K562 (cell line): Measurements from ENCODE around the gene EGR2. TPM values are rescaled to one million over a fixed set of nuclear protein-coding genes. Genes with fewer than 3 reads are reported as not detected.

Source experiments
- ADNP ChIP-seq: fragments of 200-800 bp; sonication (Bioruptor generic); IDR thresholded peaks from 2 replicates; pipeline ENCODE4 v1.6.1; 2016; ENCODE audit warnings: missing genetic modification characterization, missing compliant biosample characterization
- CCNT2 ChIP-seq: IDR thresholded peaks from 2 replicates; pipeline ENCODE4 v1.6.1; 2011; ENCODE audit warnings: borderline replicate concordance, low read depth, mild to moderate bottlenecking, moderate library complexity, mixed read lengths, low read length; ENCODE audit not compliant: insufficient read length; ENCODE audit errors: extremely low read depth
- FOS ChIP-seq: IDR thresholded peaks from 3 replicates; pipeline ENCODE4 v1.6.1; 2011; ENCODE audit not compliant: insufficient read length; ENCODE audit errors: extremely low read depth
- GTF2F1 ChIP-seq: IDR thresholded peaks from 2 replicates; pipeline ENCODE4 v1.6.1; 2011; ENCODE audit warnings: low read depth, low read length, improper control_type of control experiment
- HLTF ChIP-seq: fragments of 450-650 bp; IDR thresholded peaks from 2 replicates; pipeline ENCODE4 v1.6.1; 2016
- HOXB6 ChIP-seq: fragments of 250-450 bp; sonication (Bioruptor Pico); IDR thresholded peaks from 2 replicates; pipeline ENCODE4 v1.5.1; 2022; ENCODE audit warnings: mild to moderate bottlenecking, borderline replicate concordance
- JUN ChIP-seq, 2 experiments: sonication (generic) in 1 of 2; formaldehyde crosslinking in 1 of 2; IDR thresholded peaks; 2 replicates each; pipeline versions ENCODE4 v1.6.1 to v1.8.0; 2012 to 2022; ENCODE audit warnings: borderline replicate concordance in 2 of 2, mild to moderate bottlenecking in 2 of 2, improper control_type of control experiment in 1 of 2, low read depth in 1 of 2, low read length in 1 of 2, missing genetic modification reagents in 1 of 2
- NFYB ChIP-seq: IDR thresholded peaks from 2 replicates; pipeline ENCODE4 v1.6.1; 2011; ENCODE audit warnings: mild to moderate bottlenecking, moderate library complexity; ENCODE audit not compliant: insufficient read length; ENCODE audit errors: extremely low read depth
- PHB2 ChIP-seq: fragments of 450-650 bp; IDR thresholded peaks from 2 replicates; pipeline ENCODE4 v1.6.1; 2017; ENCODE audit warnings: low read depth
- POLR2G ChIP-seq: fragments of 200-400 bp; formaldehyde crosslinking; IDR thresholded peaks from 2 replicates; pipeline ENCODE4 v1.6.1; 2017; ENCODE audit warnings: low read depth, mild to moderate bottlenecking, antibody characterized with exemption, low read length, moderate library complexity
- RBM17 ChIP-seq: fragments of 200-400 bp; formaldehyde crosslinking; IDR thresholded peaks from 2 replicates; pipeline ENCODE4 v1.6.1; 2017; ENCODE audit warnings: low read depth, mild to moderate bottlenecking, low read length, borderline replicate concordance
- SIX5 ChIP-seq, 2 experiments: IDR thresholded peaks; 2 replicates each; pipeline ENCODE4 v1.6.1; 2011; ENCODE audit warnings: low read length in 2 of 2, borderline replicate concordance in 1 of 2, low read depth in 1 of 2, mild to moderate bottlenecking in 1 of 2, moderate library complexity in 1 of 2; ENCODE audit not compliant: insufficient read depth in 1 of 2
- STAT5B ChIP-seq: fragments of 250-450 bp; sonication (Bioruptor Pico); IDR thresholded peaks from 2 replicates; pipeline ENCODE4 v1.8.0; 2021; ENCODE audit warnings: mild to moderate bottlenecking, inconsistent platforms
- ZNF121 ChIP-seq: sonication (generic); formaldehyde crosslinking; conservative IDR thresholded peaks from 2 replicates; pipeline ENCODE4 v1.8.0; 2022; ENCODE audit warnings: missing genetic modification reagents
- ZNF408 ChIP-seq: fragments of 250-450 bp; sonication (Bioruptor Pico); IDR thresholded peaks from 2 replicates; pipeline ENCODE4 v1.4.0; 2020; ENCODE audit warnings: low read depth, mild to moderate bottlenecking, moderate library complexity
- ZNF766 ChIP-seq: fragments of 200-800 bp; sonication (Bioruptor generic); conservative IDR thresholded peaks from 2 replicates; pipeline ENCODE4 v1.6.1; 2016; ENCODE audit warnings: missing genetic modification characterization, missing compliant biosample characterization
- polyA plus RNA-seq, 8 experiments: library from polyadenylated mRNA; depleted of rRNA in 4 of 8; stranded (reverse) in 5 of 8; unstranded in 3 of 8; fragments of >200 nt; fragmentation: Nextera tagmentation in 2 of 8; fragmentation: Illumina TruSeq in 1 of 8; extraction: Ambion mirVana in 2 of 8; extraction: Trizol in 1 of 8; gene quantifications; 2 replicates each; pipeline versions ENCODE4 v1.2.1 to v1.2.3, GENCODE V29; 2011 to 2014; ENCODE audit warnings: inconsistent platforms in 1 of 8, missing spikeins in 1 of 8
- total RNA-seq, 7 experiments: library from RNA; depleted of rRNA in 6 of 7; stranded (reverse); fragments of >200 nt in 6 of 7; fragmentation: Illumina TruSeq in 2 of 7; extraction: Trizol in 2 of 7; gene quantifications; 2 replicates each; pipeline versions ENCODE4 v1.2.1 to v1.2.3, GENCODE V29; 2011 to 2021; ENCODE audit warnings: low replicate concordance in 1 of 7
- TF ChIP-seq, protein P1 (sequence below): fragments of 150-350 bp; conservative IDR thresholded peaks from 2 replicates; pipeline ENCODE4 v1.6.1; 2014; ENCODE audit warnings: low read length
- TF ChIP-seq, protein P2 (sequence below): sonication (generic); formaldehyde crosslinking; IDR thresholded peaks from 2 replicates; pipeline ENCODE4 v1.8.0; 2023; ENCODE audit warnings: mild to moderate bottlenecking, missing genetic modification reagents
- TF ChIP-seq, protein P3 (sequence below): fragments of 450-650 bp; IDR thresholded peaks from 2 replicates; pipeline ENCODE4 v1.6.1; 2018; ENCODE audit warnings: mild to moderate bottlenecking, low read depth; ENCODE audit not compliant: partially characterized antibody
- TF ChIP-seq, protein P4 (sequence below): fragments of 250-450 bp; sonication (Bioruptor Pico); IDR thresholded peaks from 2 replicates; pipeline ENCODE4 v1.4.0; 2020

The EGR2 gene
- total and polyA plus RNA-seq, 9 of the 15 experiments (the other 6 are each of a cell fraction or from before 2014, with no cell fraction given), result 0.08 to 0.18 (median 0.12) TPM; not detected in 4

DNA sequence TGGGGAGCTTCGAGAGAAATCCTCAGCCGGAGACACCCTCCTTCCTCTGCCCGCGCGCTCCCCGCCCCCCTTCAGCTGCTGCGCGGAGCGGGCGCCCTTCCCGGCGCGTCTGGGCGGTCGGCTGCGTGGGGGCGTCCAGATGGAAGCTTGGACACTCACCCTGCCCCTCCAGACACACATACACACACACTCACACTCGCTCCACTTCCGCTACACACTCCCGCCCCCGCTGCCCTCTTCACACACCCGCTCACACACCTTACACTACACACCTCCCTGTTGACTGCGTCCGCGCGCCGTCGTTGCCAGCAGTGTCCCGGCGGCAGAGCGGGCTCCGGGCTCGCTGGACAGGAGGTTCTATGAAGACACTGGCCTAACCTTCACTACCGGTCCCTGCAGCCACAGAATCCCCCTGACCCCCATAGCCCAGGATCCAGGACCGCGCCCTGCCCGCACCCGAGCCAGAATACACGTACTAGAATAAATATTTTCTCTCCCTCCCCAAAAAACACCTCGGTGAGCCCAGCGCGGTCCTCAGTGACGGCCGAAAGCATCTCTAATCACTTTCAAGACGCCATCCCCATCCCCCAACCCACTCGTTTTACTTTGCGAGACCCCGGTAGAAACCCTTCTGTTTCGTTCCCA is 1.1 kb upstream of the EGR2 start (continued):
- TF ChIP-seq, protein P1, sequence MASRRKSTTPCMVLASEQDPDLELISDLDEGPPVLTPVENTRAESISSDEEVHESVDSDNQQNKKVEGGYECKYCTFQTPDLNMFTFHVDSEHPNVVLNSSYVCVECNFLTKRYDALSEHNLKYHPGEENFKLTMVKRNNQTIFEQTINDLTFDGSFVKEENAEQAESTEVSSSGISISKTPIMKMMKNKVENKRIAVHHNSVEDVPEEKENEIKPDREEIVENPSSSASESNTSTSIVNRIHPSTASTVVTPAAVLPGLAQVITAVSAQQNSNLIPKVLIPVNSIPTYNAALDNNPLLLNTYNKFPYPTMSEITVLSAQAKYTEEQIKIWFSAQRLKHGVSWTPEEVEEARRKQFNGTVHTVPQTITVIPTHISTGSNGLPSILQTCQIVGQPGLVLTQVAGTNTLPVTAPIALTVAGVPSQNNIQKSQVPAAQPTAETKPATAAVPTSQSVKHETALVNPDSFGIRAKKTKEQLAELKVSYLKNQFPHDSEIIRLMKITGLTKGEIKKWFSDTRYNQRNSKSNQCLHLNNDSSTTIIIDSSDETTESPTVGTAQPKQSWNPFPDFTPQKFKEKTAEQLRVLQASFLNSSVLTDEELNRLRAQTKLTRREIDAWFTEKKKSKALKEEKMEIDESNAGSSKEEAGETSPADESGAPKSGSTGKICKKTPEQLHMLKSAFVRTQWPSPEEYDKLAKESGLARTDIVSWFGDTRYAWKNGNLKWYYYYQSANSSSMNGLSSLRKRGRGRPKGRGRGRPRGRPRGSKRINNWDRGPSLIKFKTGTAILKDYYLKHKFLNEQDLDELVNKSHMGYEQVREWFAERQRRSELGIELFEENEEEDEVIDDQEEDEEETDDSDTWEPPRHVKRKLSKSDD, result no peak
- TF ChIP-seq GTF2F1 (no peak), CCNT2 (no peak), SIX5 (IDR thresholded peaks at IDR 0.05; ENCODE audit: borderline replicate concordance in 1 of 2, insufficient read depth in 1 of 2, low read depth in 1 of 2, low read length in 2 of 2) (no peak), STAT5B (CRISPR knock-in tag) (no peak), FOS (no peak), HOXB6 (no peak), ZNF121 (CRISPR knock-in tag) (no peak), ZNF766 (CRISPR knock-in tag) (no peak), NFYB (no peak), JUN (IDR thresholded peaks at IDR 0.05; ENCODE audit: borderline replicate concordance, low read depth, low read length) (no peak), JUN (CRISPR knock-in tag; IDR thresholded peaks at IDR 0.05; ENCODE audit: borderline replicate concordance) (no peak), POLR2G (no peak; the same call in none of the 2 replicates), ADNP (tag) (no peak), PHB2 (no peak), ZNF408 (CRISPR knock-in tag) (no peak), HLTF (0 out of 2 replicates have a peak, but pooled peaks have one; percentile 48), RBM17 (no peak)
- TF ChIP-seq, protein P2, sequence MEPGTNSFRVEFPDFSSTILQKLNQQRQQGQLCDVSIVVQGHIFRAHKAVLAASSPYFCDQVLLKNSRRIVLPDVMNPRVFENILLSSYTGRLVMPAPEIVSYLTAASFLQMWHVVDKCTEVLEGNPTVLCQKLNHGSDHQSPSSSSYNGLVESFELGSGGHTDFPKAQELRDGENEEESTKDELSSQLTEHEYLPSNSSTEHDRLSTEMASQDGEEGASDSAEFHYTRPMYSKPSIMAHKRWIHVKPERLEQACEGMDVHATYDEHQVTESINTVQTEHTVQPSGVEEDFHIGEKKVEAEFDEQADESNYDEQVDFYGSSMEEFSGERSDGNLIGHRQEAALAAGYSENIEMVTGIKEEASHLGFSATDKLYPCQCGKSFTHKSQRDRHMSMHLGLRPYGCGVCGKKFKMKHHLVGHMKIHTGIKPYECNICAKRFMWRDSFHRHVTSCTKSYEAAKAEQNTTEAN (CRISPR knock-in tag), result no peak
- TF ChIP-seq, protein P3, sequence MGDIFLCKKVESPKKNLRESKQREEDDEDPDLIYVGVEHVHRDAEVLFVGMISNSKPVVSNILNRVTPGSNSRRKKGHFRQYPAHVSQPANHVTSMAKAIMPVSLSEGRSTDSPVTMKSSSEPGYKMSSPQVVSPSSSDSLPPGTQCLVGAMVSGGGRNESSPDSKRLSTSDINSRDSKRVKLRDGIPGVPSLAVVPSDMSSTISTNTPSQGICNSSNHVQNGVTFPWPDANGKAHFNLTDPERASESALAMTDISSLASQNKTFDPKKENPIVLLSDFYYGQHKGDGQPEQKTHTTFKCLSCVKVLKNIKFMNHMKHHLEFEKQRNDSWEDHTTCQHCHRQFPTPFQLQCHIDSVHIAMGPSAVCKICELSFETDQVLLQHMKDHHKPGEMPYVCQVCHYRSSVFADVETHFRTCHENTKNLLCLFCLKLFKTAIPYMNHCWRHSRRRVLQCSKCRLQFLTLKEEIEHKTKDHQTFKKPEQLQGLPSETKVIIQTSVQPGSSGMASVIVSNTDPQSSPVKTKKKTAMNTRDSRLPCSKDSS, result no peak
- TF ChIP-seq, protein P4, sequence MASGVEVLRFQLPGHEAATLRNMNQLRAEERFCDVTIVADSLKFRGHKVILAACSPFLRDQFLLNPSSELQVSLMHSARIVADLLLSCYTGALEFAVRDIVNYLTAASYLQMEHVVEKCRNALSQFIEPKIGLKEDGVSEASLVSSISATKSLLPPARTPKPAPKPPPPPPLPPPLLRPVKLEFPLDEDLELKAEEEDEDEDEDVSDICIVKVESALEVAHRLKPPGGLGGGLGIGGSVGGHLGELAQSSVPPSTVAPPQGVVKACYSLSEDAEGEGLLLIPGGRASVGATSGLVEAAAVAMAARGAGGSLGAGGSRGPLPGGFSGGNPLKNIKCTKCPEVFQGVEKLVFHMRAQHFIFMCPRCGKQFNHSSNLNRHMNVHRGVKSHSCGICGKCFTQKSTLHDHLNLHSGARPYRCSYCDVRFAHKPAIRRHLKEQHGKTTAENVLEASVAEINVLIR (CRISPR knock-in tag), result no peak
- TF ChIP-seq, all 486 proteins: peak for 37
